ENCODE results near the gene CBFA2T2. TPM values are rescaled to one million over a fixed set of nuclear protein-coding genes. Genes with fewer than 3 reads are reported as not detected.

Gene CBFA2T2
- total and polyA plus RNA-seq, 9 donors = 9.4 to 29.8 (median 21.2) TPM

DNA sequence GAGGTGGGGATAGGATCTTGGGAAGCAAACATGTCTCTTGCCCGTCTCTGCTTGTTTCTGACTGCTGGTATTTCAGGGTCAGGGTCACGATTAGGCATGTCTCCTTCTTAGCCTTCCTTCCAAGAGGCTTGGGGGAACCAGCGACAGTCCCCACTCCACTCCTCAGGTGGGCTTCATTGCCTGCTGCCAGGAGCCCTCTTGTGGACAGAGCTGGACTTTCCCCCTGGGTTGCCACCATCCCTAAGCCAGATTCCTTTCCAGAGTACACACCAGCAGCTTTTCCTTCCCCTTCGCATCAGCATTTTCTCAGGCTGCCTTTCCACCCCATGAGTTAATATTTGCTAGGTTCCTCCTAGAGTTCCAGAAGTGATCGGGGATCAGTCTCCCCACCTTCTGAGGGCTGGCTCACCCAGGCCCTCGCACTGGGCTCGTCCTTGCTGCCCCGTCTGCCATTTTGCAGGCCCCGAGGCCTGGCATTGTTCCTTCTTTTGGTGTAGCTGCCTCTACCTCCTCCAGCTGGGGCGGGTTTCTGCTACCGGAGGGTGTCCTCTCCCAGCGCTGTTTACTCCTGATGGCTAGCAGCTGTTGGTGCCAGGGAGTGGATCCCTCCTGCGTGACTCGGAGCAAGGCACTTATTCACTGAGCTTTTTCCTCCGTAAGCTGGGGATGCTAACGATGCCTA lies 163.5 kb downstream of the CBFA2T2 start:
- intact Hi-C loops (cut with DNase I) = loop anchor here in 2 of 4 donors (10.0 kb wide), 2 partner anchors 179 to 199 kb away; no protein-coding TSS in a partner anchor
- WGBS, 3 donors = 8 to 11% (median 9%) methylated on average over 16 of the region's 16 CpGs
- peak; percentile 75 to 83 (median 79) for DNase-seq
- Histone ChIP-seq H3K27me3 (no peaks in the 10 kb centered on the region), H3K4me1 (ENCODE audit: insufficient read depth) (peaks cover 8% of the 10 kb centered on the region), H3K27ac (peak overlapping the region; percentile 26 to 45), H3K4me3 (no peak overlapping the region), H3K36me3 (no peaks in the 10 kb centered on the region), H3K9me3 (no peaks in the 10 kb centered on the region)
- no peak for TF ChIP-seq POLR2A (IDR thresholded peaks at IDR 0.05)
- TF ChIP-seq, protein P1, sequence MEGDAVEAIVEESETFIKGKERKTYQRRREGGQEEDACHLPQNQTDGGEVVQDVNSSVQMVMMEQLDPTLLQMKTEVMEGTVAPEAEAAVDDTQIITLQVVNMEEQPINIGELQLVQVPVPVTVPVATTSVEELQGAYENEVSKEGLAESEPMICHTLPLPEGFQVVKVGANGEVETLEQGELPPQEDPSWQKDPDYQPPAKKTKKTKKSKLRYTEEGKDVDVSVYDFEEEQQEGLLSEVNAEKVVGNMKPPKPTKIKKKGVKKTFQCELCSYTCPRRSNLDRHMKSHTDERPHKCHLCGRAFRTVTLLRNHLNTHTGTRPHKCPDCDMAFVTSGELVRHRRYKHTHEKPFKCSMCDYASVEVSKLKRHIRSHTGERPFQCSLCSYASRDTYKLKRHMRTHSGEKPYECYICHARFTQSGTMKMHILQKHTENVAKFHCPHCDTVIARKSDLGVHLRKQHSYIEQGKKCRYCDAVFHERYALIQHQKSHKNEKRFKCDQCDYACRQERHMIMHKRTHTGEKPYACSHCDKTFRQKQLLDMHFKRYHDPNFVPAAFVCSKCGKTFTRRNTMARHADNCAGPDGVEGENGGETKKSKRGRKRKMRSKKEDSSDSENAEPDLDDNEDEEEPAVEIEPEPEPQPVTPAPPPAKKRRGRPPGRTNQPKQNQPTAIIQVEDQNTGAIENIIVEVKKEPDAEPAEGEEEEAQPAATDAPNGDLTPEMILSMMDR (IDR thresholded peaks at IDR 0.05) = peak; percentile 56 to 83 (median 82)

DNA sequence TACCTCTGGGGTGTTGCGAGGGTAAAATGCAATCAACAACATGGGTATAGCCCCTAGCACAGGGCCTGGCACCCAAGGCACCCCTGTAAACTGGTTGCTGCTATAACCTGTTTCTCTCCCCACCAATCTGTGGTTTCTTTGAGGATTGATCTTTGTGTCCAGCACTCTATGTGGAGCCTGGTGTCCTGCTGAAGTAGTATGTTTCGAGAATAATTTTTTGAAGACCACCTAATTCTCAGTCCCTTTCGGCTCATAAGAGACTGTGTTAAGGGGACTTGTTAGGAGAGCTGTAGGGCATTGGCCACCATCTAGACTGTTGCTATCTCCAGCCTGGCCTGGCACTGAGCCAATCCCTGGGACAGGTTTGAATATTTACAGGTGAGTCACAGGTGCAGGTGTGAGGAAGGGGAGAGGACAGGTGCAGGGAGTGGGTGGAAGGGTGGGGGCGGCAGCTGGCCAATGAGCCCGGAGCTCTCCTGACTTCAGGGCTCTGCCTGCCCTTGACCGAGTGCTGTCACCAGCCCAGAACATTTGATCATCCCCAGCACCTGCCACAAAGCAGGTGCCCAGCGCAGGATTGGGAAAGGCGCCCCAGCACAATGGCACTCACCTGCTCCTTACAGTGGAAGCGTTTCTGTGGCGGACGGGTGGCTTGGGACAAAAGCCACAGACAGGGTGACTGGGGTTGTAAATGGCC lies 164.2 kb downstream of the CBFA2T2 start:
- no peaks in the 10 kb centered on the region for H3K36me3 ChIP-seq
- peaks cover 8% of the 10 kb centered on the region for H3K4me1 ChIP-seq (ENCODE audit: insufficient read depth)
- peak overlapping the region; percentile 26 to 45 for H3K27ac ChIP-seq
- intact Hi-C loops (cut with DNase I) = loop anchor here in 2 of 4 donors (10.0 kb wide), 2 partner anchors 179 to 199 kb away; no protein-coding TSS in a partner anchor
- WGBS, 3 donors = 67 to 79% (median 77%) methylated on average over 11 of the region's 11 CpGs
- no peaks in the 10 kb centered on the region for H3K27me3 ChIP-seq
- H3K9me3 ChIP-seq = no peaks in the 10 kb centered on the region
- TF ChIP-seq POLR2A (IDR thresholded peaks at IDR 0.05) = no peak
- TF ChIP-seq EP300 (IDR thresholded peaks at IDR 0.05) = no peak
- TF ChIP-seq, protein P1 (IDR thresholded peaks at IDR 0.05) = no peak
- peak; percentile 58 to 77 (median 74) for DNase-seq
- no peak overlapping the region for H3K4me3 ChIP-seq

- Histone ChIP-seq H3K9me3 (no peaks in the 10 kb centered on the region), H3K27ac (no peak overlapping the region), H3K4me1 (ENCODE audit: insufficient read depth) (peaks cover 3% of the 10 kb centered on the region), H3K27me3 (no peaks in the 10 kb centered on the region), H3K36me3 (no peaks in the 10 kb centered on the region), H3K4me3 (no peak overlapping the region)
- peak; percentile 28 to 57 (median 38) for DNase-seq
- WGBS, 3 donors = 49 to 66% (median 56%) methylated on average over 14 of the region's 14 CpGs
- TF ChIP-seq, protein P1 (IDR thresholded peaks at IDR 0.05) = no peak
- TF ChIP-seq POLR2A (IDR thresholded peaks at IDR 0.05) (no peak), EP300 (IDR thresholded peaks at IDR 0.05) (no peak)
- intact Hi-C loops (cut with DNase I) = loop anchor here in 3 of 4 donors (5.0 to 10.0 kb wide), 3 partner anchors 180 to 200 kb away; no protein-coding TSS in a partner anchor
Observed at GRCh38 chr20:33654680-33655161, 164.8 kb downstream of the CBFA2T2 start.

DNA sequence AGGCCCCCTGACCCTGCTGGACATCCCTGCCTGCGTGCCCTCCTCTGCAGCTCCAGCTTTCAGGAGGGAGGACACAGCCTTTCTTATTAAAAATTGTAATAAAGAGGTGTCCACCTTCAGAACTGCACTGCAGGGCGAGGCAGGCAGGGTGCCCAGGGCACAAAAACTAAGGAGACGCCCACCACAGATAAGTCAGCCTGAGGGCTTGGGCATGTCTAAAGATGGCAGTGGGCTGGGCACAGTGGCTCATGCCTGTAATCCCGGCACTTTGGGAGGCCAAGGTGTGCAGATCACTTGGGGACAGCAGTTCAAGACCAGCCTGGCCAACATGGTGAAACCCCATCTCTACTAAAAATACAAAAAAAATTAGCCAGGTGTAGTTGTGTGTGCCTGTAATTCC lies 165.3 kb downstream of the CBFA2T2 start:
- Histone ChIP-seq H3K9me3 (no peaks in the 10 kb centered on the region), H3K4me1 (ENCODE audit: insufficient read depth) (peaks cover 3% of the 10 kb centered on the region), H3K27me3 (no peaks in the 10 kb centered on the region), H3K27ac (no peak overlapping the region), H3K4me3 (no peak overlapping the region), H3K36me3 (no peaks in the 10 kb centered on the region)
- DNase-seq = peak in 3 of 5 donors; percentile 15 to 38 (median 32)
- 46 to 63% (median 55%) methylated on average over 4 of the region's 4 CpGs for WGBS, 3 donors
- TF ChIP-seq, protein P1 (IDR thresholded peaks at IDR 0.05) = no peak
- no peak for TF ChIP-seq EP300 (IDR thresholded peaks at IDR 0.05)
- no peak for TF ChIP-seq POLR2A (IDR thresholded peaks at IDR 0.05)
- intact Hi-C loops (cut with DNase I) = loop anchor here in 3 of 4 donors (5.0 to 10.0 kb wide), 3 partner anchors 180 to 200 kb away; no protein-coding TSS in a partner anchor
